Pulmonary artery endothelial cell (primary cell): ENCODE results near the gene PPP4R4. TPM values are rescaled to one million over a fixed set of nuclear protein-coding genes. Genes with fewer than 3 reads are reported as not detected.
"Not testable (repeated sequence)": the region's sequence is repeated elsewhere in the genome, so short reads cannot be mapped to it uniquely, and the experiment has no call there.

Experiments used
- DNase-seq: peaks from one replicate; pipeline ENCODE4 v3.0.0-alpha.2; 2011; ENCODE audit warnings: low read depth, low spot score
- total RNA-seq: library from RNA; depleted of rRNA; stranded (reverse); fragments of >200 nt; gene quantifications from 2 replicates; pipeline ENCODE4 v1.2.3, GENCODE V29; 2014

The PPP4R4 gene
- total RNA-seq, 1 donor from 2014 or later = not detected

- no peak for DNase-seq
Measured at GRCh38 chr14:94143711-94144110, 30.4 kb upstream of the PPP4R4 start.

DNA sequence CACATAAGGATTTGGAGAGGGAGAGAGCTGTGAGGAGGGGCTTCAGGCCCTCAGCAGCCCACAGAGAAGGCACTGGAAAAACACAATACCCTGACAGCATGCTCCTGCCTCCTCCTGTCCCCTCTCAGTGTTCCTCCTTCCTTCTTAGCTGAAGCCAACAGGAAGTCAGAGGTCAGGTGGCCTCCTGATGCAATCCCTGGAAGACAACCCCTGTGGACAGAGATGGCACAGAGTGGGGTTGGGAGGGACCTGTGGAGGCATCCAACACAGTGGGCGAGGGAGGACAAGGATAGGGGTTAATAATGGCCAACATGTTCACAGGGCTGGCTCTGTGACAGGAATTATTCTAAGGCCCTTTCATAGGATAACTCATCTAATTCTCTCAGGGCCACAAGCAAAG is 29.4 kb upstream of the PPP4R4 start:
- DNase-seq = no peak

DNA sequence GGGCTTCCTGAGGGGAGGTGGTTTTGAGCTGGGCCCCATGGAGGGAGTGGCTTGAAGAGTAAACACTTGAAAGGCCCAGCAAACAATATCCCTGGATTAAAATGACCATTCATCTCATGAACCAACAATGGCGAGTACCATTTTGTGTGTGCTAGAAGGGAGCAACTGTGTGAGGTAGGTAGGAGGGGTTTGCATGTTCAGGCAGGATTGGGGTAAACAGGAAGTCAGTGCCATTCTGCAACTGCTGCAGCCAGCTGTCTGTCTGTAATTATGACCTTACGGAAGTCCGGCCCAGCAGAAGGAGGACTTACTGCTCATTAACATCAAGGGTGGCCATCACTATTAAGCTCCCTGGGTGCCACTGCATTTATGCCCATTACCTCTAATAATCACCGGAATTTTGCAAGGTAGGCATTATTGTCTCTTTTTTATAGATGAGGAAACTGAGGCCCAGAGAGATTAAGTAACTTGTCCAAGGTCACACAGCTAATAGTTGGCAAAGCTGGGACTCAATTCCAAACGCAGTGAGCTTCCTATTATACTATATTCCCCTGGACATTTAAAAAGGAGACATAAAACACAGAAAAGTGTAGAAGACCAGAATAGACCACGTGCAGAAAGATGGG is 28.1 kb upstream of the PPP4R4 start:
- DNase-seq = no peak

GRCh38 chr14:94152676-94153075 is 21.4 kb upstream of the PPP4R4 start:
- no peak for DNase-seq

- DNase-seq = no peak
Measured at GRCh38 chr14:94153750-94154342, 20.3 kb upstream of the PPP4R4 start.

GRCh38 chr14:94156143-94156542 is 18.0 kb upstream of the PPP4R4 start:
- not testable (repeated sequence) for DNase-seq

GRCh38 chr14:94157197-94157596 is 16.9 kb upstream of the PPP4R4 start:
- DNase-seq = no peak

- DNase-seq = no peak
Measured at GRCh38 chr14:94158239-94158883, 15.8 kb upstream of the PPP4R4 start.

GRCh38 chr14:94161058-94161457 is 13.1 kb upstream of the PPP4R4 start:
- DNase-seq = no peak

GRCh38 chr14:94161981-94162380 is 12.1 kb upstream of the PPP4R4 start:
- no peak for DNase-seq

DNA sequence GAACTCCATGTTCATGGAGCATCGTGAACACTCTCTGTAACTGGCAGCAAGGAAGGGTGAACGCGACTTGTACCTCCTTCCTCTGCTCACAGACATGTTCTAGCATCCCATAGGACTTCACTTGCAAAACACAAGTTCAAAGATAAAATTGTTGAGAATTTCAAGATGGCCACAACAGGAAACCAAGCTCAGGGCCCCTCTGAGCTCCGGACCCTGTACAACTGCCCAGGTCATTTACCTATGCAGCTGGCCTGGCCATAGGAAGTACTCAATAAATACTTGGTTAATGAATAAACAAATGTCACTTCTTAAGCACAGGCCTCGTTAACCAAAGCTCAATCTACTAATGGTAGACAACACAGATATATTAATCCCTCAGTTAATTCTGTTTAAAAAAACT is 11.7 kb upstream of the PPP4R4 start:
- no peak for DNase-seq

- DNase-seq = no peak
Measured at GRCh38 chr14:94163796-94164195, 10.3 kb upstream of the PPP4R4 start.

DNA sequence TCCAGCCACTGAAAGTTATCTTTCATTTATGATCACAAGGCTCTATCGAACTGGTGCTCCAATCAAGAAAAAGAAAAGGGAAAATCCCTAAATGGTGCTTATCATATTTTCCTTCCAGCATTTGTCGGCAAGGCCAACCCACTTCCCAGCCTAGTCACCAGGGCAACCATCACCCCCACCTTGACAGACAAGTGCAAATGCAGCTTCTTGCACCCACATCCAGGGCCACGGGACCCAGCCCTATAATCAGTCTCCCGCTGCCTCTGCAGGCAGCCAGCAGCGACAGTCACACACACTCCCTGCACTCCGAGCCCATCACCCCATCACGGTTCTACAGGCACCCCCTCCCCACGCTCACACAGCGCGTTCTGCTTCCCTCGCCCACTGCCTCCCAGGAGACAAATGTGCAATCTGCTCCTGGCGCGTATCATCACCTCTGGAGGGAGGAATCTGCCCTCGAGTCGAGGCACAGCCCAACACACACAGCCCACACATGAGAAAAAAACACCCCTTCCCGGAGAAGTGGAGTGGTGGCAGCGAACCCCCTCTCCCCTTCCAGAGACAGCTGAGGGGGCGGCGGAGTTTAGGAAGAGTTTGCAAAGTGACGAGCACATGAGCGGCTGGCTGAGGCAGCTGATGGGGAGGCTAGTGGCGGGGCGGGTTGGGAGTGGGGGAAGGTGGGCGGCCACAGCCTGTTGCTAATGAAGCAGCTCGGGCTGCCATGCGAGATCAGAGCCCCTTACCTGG is 9.3 kb upstream of the PPP4R4 start:
- no peak for DNase-seq

GRCh38 chr14:94165744-94166143 is 8.4 kb upstream of the PPP4R4 start:
- no peak for DNase-seq

GRCh38 chr14:94170136-94170535 is 4.0 kb upstream of the PPP4R4 start:
- DNase-seq = no peak

DNA sequence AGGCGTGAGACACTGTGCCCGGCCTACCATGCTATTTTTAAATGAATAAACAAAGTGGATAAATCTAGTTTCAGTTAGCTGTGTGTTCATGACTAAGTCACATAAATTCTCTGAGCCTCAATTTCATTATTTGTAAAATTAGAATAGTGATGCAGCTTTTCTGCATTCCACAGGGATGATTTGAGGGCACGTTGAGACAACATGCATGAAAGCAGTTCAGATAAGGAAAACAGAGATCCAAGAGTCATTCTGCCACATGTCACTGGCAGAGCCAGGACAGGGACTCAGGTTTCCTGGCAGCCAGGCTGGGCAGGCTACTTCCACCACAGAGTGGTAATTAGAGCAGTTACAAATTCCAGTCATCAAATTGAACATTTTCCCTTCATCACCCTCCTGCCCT is 2.9 kb upstream of the PPP4R4 start:
- DNase-seq = no peak

DNA sequence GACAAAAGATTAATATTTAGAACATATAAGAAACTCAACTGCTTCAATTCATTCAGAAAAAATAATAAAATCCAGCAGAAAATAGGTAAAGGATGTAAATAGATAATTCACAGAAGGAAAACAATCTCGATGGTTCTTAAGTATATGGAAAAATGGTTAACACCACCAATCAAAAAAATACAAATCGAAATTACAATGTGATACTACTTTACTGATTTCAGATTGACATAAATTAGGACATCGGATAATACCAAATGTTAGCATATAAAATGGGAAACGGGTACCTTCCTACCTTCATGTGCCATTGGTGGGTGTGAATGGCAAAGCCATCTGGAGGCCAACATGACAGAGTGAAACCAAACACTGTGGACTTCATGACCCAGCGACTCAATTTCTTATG is 1.6 kb upstream of the PPP4R4 start:
- DNase-seq = no peak

DNA sequence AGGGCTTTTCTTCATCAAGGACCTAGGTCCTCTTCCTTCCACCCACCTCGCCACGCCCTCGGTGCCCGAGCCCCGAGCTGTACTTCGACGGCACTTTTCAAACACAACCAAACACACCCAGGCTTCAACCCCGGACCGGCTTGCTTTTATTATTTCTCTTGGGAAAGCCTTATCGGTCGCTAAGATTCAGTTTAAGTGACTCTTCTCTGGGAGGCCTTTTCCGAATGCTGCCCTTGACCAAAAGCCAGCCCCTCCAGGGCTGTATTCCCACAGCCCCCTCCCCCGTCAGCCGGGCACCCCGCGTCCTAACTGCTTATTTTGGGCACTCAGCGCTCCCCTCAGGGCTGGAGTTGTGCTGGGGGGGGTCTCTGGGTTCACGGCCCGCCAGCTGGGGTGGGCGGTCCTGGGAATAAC is 644 bp upstream of the PPP4R4 start:
- no peak for DNase-seq

DNA sequence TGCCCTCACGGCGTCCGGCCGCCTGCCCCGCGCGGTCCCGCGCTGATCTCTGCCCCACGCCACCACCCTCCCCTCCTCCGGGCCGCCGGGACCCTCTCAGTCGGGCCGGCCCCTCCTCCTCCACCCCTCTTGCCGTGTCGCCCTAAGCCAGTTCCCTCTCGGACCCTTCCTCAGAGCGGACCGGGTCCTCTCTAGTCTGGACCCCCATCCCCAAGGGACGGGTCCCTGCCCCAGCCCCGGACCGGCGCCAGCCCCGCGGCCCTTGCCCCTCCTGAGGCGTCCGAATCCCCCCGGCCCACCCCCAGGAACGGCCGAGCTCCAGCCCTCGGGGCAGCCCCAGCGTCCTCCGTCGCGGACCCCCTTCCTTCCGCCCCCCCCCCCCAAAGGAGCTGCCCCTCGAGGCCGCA is 485 bp downstream of the PPP4R4 start:
- no peak for DNase-seq

GRCh38 chr14:94175011-94175745 is 1.1 kb downstream of the PPP4R4 start:
- DNase-seq = no peak

DNA sequence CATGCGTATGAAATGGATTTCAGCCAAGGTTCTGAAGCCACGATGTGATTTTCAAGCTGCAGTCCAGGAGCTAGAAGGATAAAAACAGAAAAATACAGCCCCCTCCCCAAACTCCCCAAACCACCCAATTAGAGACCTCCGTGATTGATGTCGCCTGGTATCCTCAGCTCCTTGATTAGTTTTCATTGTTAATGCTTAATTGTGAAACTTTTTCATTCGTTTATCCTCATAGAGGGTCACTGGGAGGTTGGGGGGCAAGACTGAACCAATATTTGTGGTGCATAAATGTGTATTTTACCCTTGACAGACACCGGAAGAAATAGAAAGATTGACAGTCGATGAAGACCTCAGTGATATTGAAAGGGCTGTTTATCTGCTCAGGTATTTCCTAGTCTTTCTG is 1.6 kb downstream of the PPP4R4 start:
- DNase-seq = no peak

- DNase-seq = no peak
Measured at GRCh38 chr14:94176808-94177207, 2.7 kb downstream of the PPP4R4 start.
